HG03521 (cell line): ENCODE data around the gene LRRC37B.
"Not testable (repeated sequence)": the region's sequence is repeated elsewhere in the genome, so short reads cannot be mapped to it uniquely, and the experiment has no call there.

ENCODE experiments used
- ATAC-seq: cut with Tn5 transposase; IDR thresholded peaks from one replicate; pipeline ENCODE4 v1.9.1; 2021; ENCODE audit warnings: mild to moderate bottlenecking, moderate library complexity; ENCODE audit not compliant: unreplicated experiment

LRRC37B gene

GRCh38 chr17:32084942-32085829 is 78.0 kb downstream of the LRRC37B start:
- ATAC-seq, result not testable (repeated sequence)

GRCh38 chr17:32086833-32087232 is 79.7 kb downstream of the LRRC37B start:
- not testable (repeated sequence) for ATAC-seq

GRCh38 chr17:32092062-32092461 is 84.9 kb downstream of the LRRC37B start:
- not testable (repeated sequence) for ATAC-seq

DNA sequence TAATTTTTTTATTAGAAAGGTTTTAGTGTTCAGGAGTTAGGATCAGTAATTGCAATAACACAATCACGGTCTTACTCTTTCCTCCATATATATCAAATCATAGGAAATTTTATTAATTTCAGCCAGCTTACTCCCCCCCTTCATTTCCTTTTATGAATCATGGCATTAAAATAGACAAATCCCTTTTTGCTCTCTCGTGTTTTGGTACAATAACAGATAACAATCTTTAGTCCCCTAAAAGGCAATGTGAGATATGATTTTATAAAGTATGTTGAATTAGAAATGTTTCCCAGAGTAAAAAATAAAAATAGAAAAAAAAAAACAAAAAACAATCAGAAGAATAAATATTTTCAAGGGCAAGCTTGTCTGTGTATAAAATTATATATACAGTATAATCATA is 92.5 kb downstream of the LRRC37B start:
- ATAC-seq, result no peak

DNA sequence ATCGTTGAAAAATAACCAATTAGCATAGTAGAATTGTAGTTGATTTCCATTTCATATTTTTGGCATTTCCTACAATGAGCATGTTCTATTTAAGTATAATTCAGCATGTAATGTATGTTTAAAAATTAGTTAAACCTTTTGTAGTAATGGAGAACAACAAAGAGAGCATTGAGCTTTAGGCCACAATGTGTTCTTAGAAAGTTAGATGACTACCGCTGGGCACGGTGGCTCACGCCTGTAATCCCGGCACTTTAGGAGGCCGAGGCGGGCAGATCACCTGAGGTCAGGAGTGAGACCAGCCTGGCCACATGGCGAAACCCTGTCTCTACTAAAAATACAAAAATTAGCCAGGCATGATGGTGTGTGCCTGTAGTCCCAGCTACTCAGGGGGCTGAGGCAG is 93.1 kb downstream of the LRRC37B start:
- ATAC-seq, result not testable (repeated sequence)

- ATAC-seq, result no peak
These were observed 93.9 kb downstream of the LRRC37B start for GRCh38 chr17:32100971-32101631.

- ATAC-seq, result no peak
These were observed 95.0 kb downstream of the LRRC37B start for GRCh38 chr17:32102172-32102571.

DNA sequence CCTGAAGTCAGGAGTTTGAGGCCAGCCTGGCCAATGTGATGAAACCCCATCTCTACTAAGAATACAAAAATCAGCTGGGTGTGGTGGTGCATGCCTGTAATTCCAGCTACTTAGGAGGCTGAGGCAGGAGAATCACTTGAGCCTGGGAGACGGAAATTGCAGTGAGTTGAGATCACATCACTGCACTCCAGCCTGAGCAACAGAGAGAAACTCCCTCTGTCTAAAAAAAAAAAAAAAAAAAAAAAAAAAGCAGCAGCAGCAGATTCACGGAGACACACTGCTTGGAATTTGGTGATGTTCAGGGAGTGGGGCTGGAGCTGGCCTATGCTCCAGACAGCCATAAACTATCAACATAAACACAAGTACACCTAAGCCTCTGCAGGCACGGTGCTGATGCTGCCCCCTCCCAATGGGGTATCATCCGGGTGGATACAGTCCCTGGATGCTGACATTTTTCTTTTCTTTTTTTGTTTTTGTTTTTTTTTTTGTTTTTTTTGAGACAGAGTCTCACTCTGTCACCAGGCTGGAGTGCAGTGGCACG is 95.5 kb downstream of the LRRC37B start:
- ATAC-seq, result no peak
